HepG2 (cell line): ENCODE data around the gene NUP153. TPM values are rescaled to one million over a fixed set of nuclear protein-coding genes. Genes with fewer than 3 reads are reported as not detected.

Experiments
- AHR ChIP-seq: IDR thresholded peaks from 2 replicates; pipeline ENCODE4 v1.6.1; 2018; ENCODE audit warnings: missing genetic modification reagents, missing compliant biosample characterization
- BORCS8-MEF2B ChIP-seq: sonication (generic); formaldehyde crosslinking; IDR thresholded peaks from 2 replicates; pipeline ENCODE4 v1.8.0; 2022; ENCODE audit warnings: mild to moderate bottlenecking, missing genetic modification reagents
- DR1 ChIP-seq: sonication (generic); formaldehyde crosslinking; IDR thresholded peaks from 2 replicates; pipeline ENCODE4 v1.8.0; 2021; ENCODE audit warnings: mild to moderate bottlenecking, missing genetic modification reagents, inconsistent platforms
- HOMEZ ChIP-seq: IDR thresholded peaks from 2 replicates; pipeline ENCODE4 v1.6.1; 2016; ENCODE audit warnings: low read depth
- KIAA2018 ChIP-seq: sonication (generic); formaldehyde crosslinking; IDR thresholded peaks from 2 replicates; pipeline ENCODE4 v1.5.0; 2020; ENCODE audit warnings: mild to moderate bottlenecking, missing genetic modification reagents, borderline replicate concordance
- MBNL3 ChIP-seq: fragments of 250-450 bp; sonication (Bioruptor Pico); conservative IDR thresholded peaks from 2 replicates; pipeline ENCODE4 v1.8.0; 2022; ENCODE audit warnings: mild to moderate bottlenecking, inconsistent platforms
- MXD1 ChIP-seq: sonication (generic); formaldehyde crosslinking; IDR thresholded peaks from 2 replicates; pipeline ENCODE4 v1.4.0; 2020; ENCODE audit warnings: mild to moderate bottlenecking, missing genetic modification reagents
- SAP130 ChIP-seq: IDR thresholded peaks from 2 replicates; pipeline ENCODE4 v1.6.1; 2016; ENCODE audit warnings: low read depth
- SMYD3 ChIP-seq: sonication (generic); formaldehyde crosslinking; IDR thresholded peaks from 2 replicates; pipeline ENCODE4 v1.8.1; 2023; ENCODE audit warnings: mild to moderate bottlenecking, missing genetic modification reagents
- SOX13 ChIP-seq, 3 experiments: fragments of 450-650 bp in 1 of 3; sonication (generic) in 1 of 3; formaldehyde crosslinking in 1 of 3; IDR thresholded peaks in 2 of 3; conservative IDR thresholded peaks in 1 of 3; 2 replicates each; pipeline versions ENCODE4 v1.5.0 to v1.6.1; 2016 to 2020; ENCODE audit warnings: antibody characterized with exemption in 1 of 3, mild to moderate bottlenecking in 1 of 3, missing compliant biosample characterization in 1 of 3, missing genetic modification reagents in 1 of 3, moderate library complexity in 1 of 3
- SP4 ChIP-seq: sonication (generic); formaldehyde crosslinking; IDR thresholded peaks from 2 replicates; pipeline ENCODE4 v1.8.1; 2023; ENCODE audit warnings: mild to moderate bottlenecking, missing genetic modification reagents
- TEAD3 ChIP-seq: optimal IDR thresholded peaks from 2 replicates; pipeline ENCODE3; 2016; ENCODE audit warnings: borderline replicate concordance
- ZBTB38 ChIP-seq: sonication (generic); formaldehyde crosslinking; IDR thresholded peaks from 2 replicates; pipeline ENCODE4 v1.5.1; 2020; ENCODE audit warnings: mild to moderate bottlenecking, missing genetic modification reagents
- ZNF138 ChIP-seq: sonication (generic); formaldehyde crosslinking; IDR thresholded peaks from 2 replicates; pipeline ENCODE4 v1.5.0; 2020; ENCODE audit warnings: mild to moderate bottlenecking, low read depth, missing genetic modification reagents
- ZNF563 ChIP-seq: sonication (generic); formaldehyde crosslinking; IDR thresholded peaks from 2 replicates; pipeline ENCODE4 v1.8.0; 2022; ENCODE audit warnings: mild to moderate bottlenecking, moderate library complexity, missing genetic modification reagents
- ZNF576 ChIP-seq: sonication (generic); formaldehyde crosslinking; IDR thresholded peaks from 2 replicates; pipeline ENCODE4 v1.4.0; 2020; ENCODE audit warnings: mild to moderate bottlenecking, missing genetic modification reagents
- ZNF614 ChIP-seq: IDR thresholded peaks from 2 replicates; pipeline ENCODE4 v1.6.1; 2018; ENCODE audit warnings: missing biosample characterization, missing genetic modification reagents, inconsistent platforms, borderline replicate concordance
- ZNF691 ChIP-seq: sonication (generic); formaldehyde crosslinking; IDR thresholded peaks from 2 replicates; pipeline ENCODE4 v1.4.0; 2020; ENCODE audit warnings: missing genetic modification reagents, low read depth, mild to moderate bottlenecking, borderline replicate concordance
- polyA plus RNA-seq, 8 experiments: library from polyadenylated mRNA; depleted of rRNA in 3 of 8; stranded (reverse) in 7 of 8; unstranded in 1 of 8; fragments of >200 nt; fragmentation: Illumina TruSeq in 4 of 8; extraction: Trizol in 4 of 8; gene quantifications; 2 replicates each; pipeline versions ENCODE4 v1.2.1 to v1.2.3, GENCODE V29; 2011 to 2016; ENCODE audit warnings: low read depth in 4 of 8, missing spikeins in 1 of 8, mixed read lengths in 1 of 8; ENCODE audit not compliant: insufficient read depth in 1 of 8
- total RNA-seq, 5 experiments: library from RNA; depleted of rRNA; stranded (reverse); fragments of >200 nt; fragmentation: Illumina TruSeq; extraction: Trizol; gene quantifications; 2 replicates each; pipeline ENCODE4 v1.2.3, GENCODE V29; 2016; ENCODE audit warnings: low read depth in 1 of 5

Gene NUP153
- total and polyA plus RNA-seq, 2 of the 13 experiments (the other 11 are each of a cell fraction or from before 2014, with no cell fraction given): 29.8 to 55.2 TPM

- TF ChIP-seq ZNF691 (CRISPR knock-in tag): peak; percentile 69; the same call in 1 of the 2 replicates
- no peak for TF ChIP-seq AHR (CRISPR knock-in tag)
- TF ChIP-seq SOX13 (IDR thresholded peaks at IDR 0.05): no peak
- peak in 1 of 2 experiments; percentile 13; a peak in 1 of 4 replicates for TF ChIP-seq SOX13 (CRISPR knock-in tag; conservative IDR thresholded peaks at IDR 0.05 in 1 of 2, IDR thresholded peaks at IDR 0.05 in 1 of 2)
- no peak for TF ChIP-seq KIAA2018 (CRISPR knock-in tag)
- no peak for TF ChIP-seq MXD1 (CRISPR knock-in tag)
- TF ChIP-seq HOMEZ: peak; percentile 81
- TF ChIP-seq DR1: no peak
- peak; percentile 57; the same call in 1 of the 2 replicates for TF ChIP-seq ZBTB38 (CRISPR knock-in tag)
- peak; percentile 81 for TF ChIP-seq BORCS8-MEF2B (CRISPR knock-in tag)
- TF ChIP-seq ZNF138 (CRISPR knock-in tag): no peak
- TF ChIP-seq SMYD3 (CRISPR knock-in tag): no peak
- peak; percentile 45; the same call in 1 of the 2 replicates for TF ChIP-seq SP4 (CRISPR knock-in tag)
- TF ChIP-seq ZNF614: peak; percentile 70; the same call in 1 of the 2 replicates
- TF ChIP-seq MBNL3: no peak
- TF ChIP-seq TEAD3 (CRISPR knock-in tag): no peak
- TF ChIP-seq SAP130 (CRISPR knock-in tag): peak; percentile 77
- TF ChIP-seq ZNF563 (CRISPR knock-in tag): no peak
- TF ChIP-seq ZNF576 (CRISPR knock-in tag): no peak
These were observed 18.4 kb upstream of the NUP153 start (continued) for GRCh38 chr6:17725083-17725482.
